ENCODE data around the gene ALDH1A1. TPM values are rescaled to one million over a fixed set of nuclear protein-coding genes. Genes with fewer than 3 reads are reported as not detected.

Gene ALDH1A1
- total RNA-seq, 1 experiment from 2014 or later: 4.4 TPM

- DNase-seq (ENCODE audit: low spot score): peak; percentile 60
These were observed 95.8 kb downstream of the ALDH1A1 start for GRCh38 chr9:72856972-72857623.

DNA sequence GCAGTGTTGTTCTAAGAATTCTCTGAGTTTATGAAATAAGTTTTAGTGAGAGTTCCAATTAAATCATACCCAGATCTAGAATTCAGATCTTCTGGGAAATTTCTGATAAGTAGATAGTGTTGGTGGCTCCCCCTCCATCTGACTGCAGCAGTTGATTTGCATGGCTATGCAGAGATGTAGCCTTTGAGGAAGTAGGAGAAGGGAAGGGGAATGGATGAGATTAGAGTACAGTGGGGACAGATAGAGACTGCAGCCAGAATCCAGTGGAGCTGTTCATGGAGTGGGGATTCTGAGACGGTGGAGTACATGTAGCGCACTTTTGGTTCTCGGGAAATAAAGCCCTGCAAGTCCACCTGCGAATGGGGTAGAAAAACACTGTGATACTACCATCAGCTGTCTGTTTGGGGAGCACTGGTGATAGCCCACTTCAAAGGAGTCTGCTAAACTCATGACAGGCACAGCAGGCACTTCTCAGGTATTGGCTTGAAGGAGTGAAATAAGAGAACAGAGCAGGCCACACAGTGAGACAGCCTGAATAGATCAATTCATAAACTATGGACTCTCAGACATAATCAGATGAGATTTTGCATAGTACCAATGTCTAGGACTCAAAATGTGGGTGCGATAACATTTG lies 96.8 kb downstream of the ALDH1A1 start:
- DNase-seq (ENCODE audit: low spot score): no peak

DNA sequence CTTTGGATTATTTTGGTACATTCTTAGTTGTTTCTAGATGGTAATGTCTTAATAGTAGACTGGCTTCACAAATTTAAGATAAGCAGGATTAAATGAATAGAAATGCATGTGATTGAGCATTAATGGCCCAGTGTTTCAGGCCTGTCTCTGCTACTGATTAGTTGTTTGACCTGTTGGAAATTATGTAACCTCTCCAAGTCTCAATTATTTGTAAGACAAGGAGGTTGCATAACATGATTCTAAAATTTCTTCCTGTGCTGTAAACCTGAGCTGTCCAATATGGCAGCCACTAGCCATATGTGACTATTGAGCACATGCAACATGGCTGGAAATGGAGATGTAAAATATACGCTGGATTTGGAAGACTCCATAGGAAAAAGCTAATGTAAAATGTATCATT lies 97.5 kb downstream of the ALDH1A1 start:
- DNase-seq (ENCODE audit: low spot score): no peak

Other genes starting within 250 kb of the ALDH1A1 start
- gene ANXA1, start 198.8 kb upstream of the ALDH1A1 start, total RNA-seq (2014; rRNA removed; shearing (Covaris generic)): 659 and 754 TPM in 2 replicates